Mesenchymal stem cell (in vitro differentiated cells and primary cell): ENCODE results near the gene ZNF217.
"Not testable (repeated sequence)": the region's sequence is repeated elsewhere in the genome, so short reads cannot be mapped to it uniquely, and the experiment has no call there.

Experiments
- DNase-seq: peaks from one replicate; pipeline ENCODE4 v3.0.0-alpha.2; 2013
- H2AFZ ChIP-seq: one replicate; pipeline ENCODE4 v1.6.1; 2013; ENCODE audit warnings: low read depth, mild to moderate bottlenecking, control low read depth, inconsistent platforms, low read length, moderate library complexity
- H2AK5ac ChIP-seq: 2 replicates; pipeline ENCODE4 v1.6.1; 2013; ENCODE audit warnings: low read length, moderate library complexity, mild to moderate bottlenecking, inconsistent platforms; ENCODE audit not compliant: severe bottlenecking
- H2BK120ac ChIP-seq: one replicate; pipeline ENCODE4 v1.6.1; 2013; ENCODE audit warnings: low read depth, mild to moderate bottlenecking, inconsistent platforms, low read length, moderate library complexity
- H2BK12ac ChIP-seq, 2 experiments: one replicate each; pipeline ENCODE4 v1.6.1; 2013; ENCODE audit warnings: inconsistent platforms in 2 of 2, low read length in 2 of 2, mild to moderate bottlenecking in 2 of 2, moderate library complexity in 2 of 2, control low read depth in 1 of 2
- H2BK15ac ChIP-seq: one replicate; pipeline ENCODE4 v1.6.1; 2013; ENCODE audit warnings: mild to moderate bottlenecking, low read depth, inconsistent platforms; ENCODE audit not compliant: poor library complexity, severe bottlenecking
- H2BK5ac ChIP-seq: 2 replicates; pipeline ENCODE4 v1.6.1; 2013; ENCODE audit warnings: low read depth, mild to moderate bottlenecking, low read length, control low read depth, inconsistent platforms; ENCODE audit not compliant: poor library complexity, severe bottlenecking
- H3K14ac ChIP-seq, 2 experiments: one replicate each; pipeline ENCODE4 v1.6.1; 2013; ENCODE audit warnings: inconsistent platforms in 2 of 2, low read length in 2 of 2, control low read depth in 1 of 2, mild to moderate bottlenecking in 1 of 2, moderate library complexity in 1 of 2
- H3K18ac ChIP-seq, 2 experiments: one replicate each; pipeline ENCODE4 v1.6.1; 2013; ENCODE audit warnings: inconsistent platforms in 2 of 2, low read length in 2 of 2, control low read depth in 1 of 2, low read depth in 1 of 2, mild to moderate bottlenecking in 1 of 2
- H3K23ac ChIP-seq, 2 experiments: one replicate each; pipeline ENCODE4 v1.6.1; 2013; ENCODE audit warnings: inconsistent platforms in 2 of 2, low read length in 2 of 2, mild to moderate bottlenecking in 2 of 2, moderate library complexity in 2 of 2, control low read depth in 1 of 2
- H3K27ac ChIP-seq: 2 replicates; pipeline ENCODE4 v1.5.1; 2013; ENCODE audit warnings: mild to moderate bottlenecking, moderate library complexity, low read length, control low read depth, inconsistent platforms; ENCODE audit not compliant: poor library complexity, severe bottlenecking
- H3K27me3 ChIP-seq, 2 experiments: 2 replicates each; pipeline versions ENCODE4 v1.6.1 to v1.7.0; 2013; ENCODE audit warnings: low read length in 2 of 2, mild to moderate bottlenecking in 2 of 2, moderate library complexity in 2 of 2, control low read depth in 1 of 2, inconsistent platforms in 1 of 2; ENCODE audit not compliant: control insufficient read depth in 1 of 2, insufficient read depth in 1 of 2
- H3K36me3 ChIP-seq, 2 experiments: 2 replicates each; pipeline versions ENCODE4 v1.6.1 to v1.7.0; 2013; ENCODE audit warnings: low read length in 2 of 2, control low read depth in 1 of 2, inconsistent platforms in 1 of 2, low read depth in 1 of 2, mild to moderate bottlenecking in 1 of 2; ENCODE audit not compliant: insufficient read depth in 2 of 2, control insufficient read depth in 1 of 2
- H3K4ac ChIP-seq, 2 experiments: one replicate each; pipeline ENCODE4 v1.6.1; 2013; ENCODE audit warnings: inconsistent platforms in 2 of 2, low read length in 2 of 2, mild to moderate bottlenecking in 2 of 2, moderate library complexity in 2 of 2, control low read depth in 1 of 2, low read depth in 1 of 2
- H3K4me1 ChIP-seq: 2 replicates; pipeline ENCODE4 v1.6.1; 2013; ENCODE audit warnings: low read depth, low read length, control low read depth; ENCODE audit not compliant: control insufficient read depth, insufficient read depth
- H3K4me2 ChIP-seq: 2 replicates; pipeline ENCODE4 v1.6.1; 2013; ENCODE audit warnings: low read length, mild to moderate bottlenecking, inconsistent platforms; ENCODE audit not compliant: poor library complexity, severe bottlenecking
- H3K4me3 ChIP-seq, 2 experiments: 2 replicates each; pipeline versions ENCODE4 v1.5.1 to v1.7.0; 2013; ENCODE audit warnings: low read length in 2 of 2, mild to moderate bottlenecking in 2 of 2, control low read depth in 1 of 2, low read depth in 1 of 2; ENCODE audit not compliant: insufficient read depth in 1 of 2
- H3K79me1 ChIP-seq: replicated peaks from 2 replicates; pipeline ENCODE4 v1.6.1; 2013; ENCODE audit warnings: mild to moderate bottlenecking, control low read depth, low read length, inconsistent platforms; ENCODE audit not compliant: poor library complexity, severe bottlenecking
- H3K9ac ChIP-seq: 2 replicates; pipeline ENCODE4 v1.7.0; 2013; ENCODE audit warnings: mild to moderate bottlenecking, low read length, moderate library complexity
- H3K9me3 ChIP-seq: 2 replicates; pipeline ENCODE4 v1.7.0; 2013; ENCODE audit warnings: mild to moderate bottlenecking, low read length; ENCODE audit not compliant: control insufficient read depth
- H4K8ac ChIP-seq: one replicate; pipeline ENCODE4 v1.6.1; 2013; ENCODE audit warnings: inconsistent platforms, mild to moderate bottlenecking, low read length, moderate library complexity
- H4K91ac ChIP-seq: one replicate; pipeline ENCODE4 v1.6.1; 2013; ENCODE audit warnings: mild to moderate bottlenecking, low read length, inconsistent platforms
- WGBS: methylation state at CpG from one replicate; pipeline ENCODE4 v1.1.7; 2013; ENCODE audit warnings: mixed read lengths; 5-methylcytosine and 5-hydroxymethylcytosine counted together

ZNF217 gene

GRCh38 chr20:53635221-53635620 is 41.6 kb upstream of the ZNF217 start:
- H2BK5ac ChIP-seq, result no peak overlapping the region
- H3K18ac ChIP-seq, result no peak overlapping the region
- H3K36me3 ChIP-seq, result no peaks in the 10 kb centered on the region
- no peak overlapping the region for H2AFZ ChIP-seq
- H3K4ac ChIP-seq, result no peak overlapping the region
- H2BK12ac ChIP-seq, result no peak overlapping the region
- H3K4me1 ChIP-seq, result no peaks in the 10 kb centered on the region
- no peaks in the 10 kb centered on the region for H3K27me3 ChIP-seq
- no peak for DNase-seq
- no peaks in the 10 kb centered on the region for H3K79me1 ChIP-seq
- no peak overlapping the region for H3K27ac ChIP-seq
- no peak overlapping the region for H2AK5ac ChIP-seq
- 90% methylated on average over 5 of the region's 5 CpGs for WGBS
- no peak overlapping the region for H3K9ac ChIP-seq
- no peak overlapping the region for H3K4me3 ChIP-seq
- H2BK15ac ChIP-seq, result no peak overlapping the region
- no peak overlapping the region for H2BK120ac ChIP-seq
- H3K4me2 ChIP-seq, result no peak overlapping the region
- no peak overlapping the region for H4K8ac ChIP-seq
- H3K23ac ChIP-seq, result no peak overlapping the region
- H3K9me3 ChIP-seq, result no peaks in the 10 kb centered on the region
- no peak overlapping the region for H4K91ac ChIP-seq
- no peak overlapping the region for H3K14ac ChIP-seq

- Histone ChIP-seq H3K4me2 (no peak overlapping the region), H4K91ac (no peak overlapping the region), H2BK5ac (no peak overlapping the region), H3K4me3 (no peak overlapping the region), H3K4ac (no peak overlapping the region), H3K27me3 (no peaks in the 10 kb centered on the region), H3K9ac (no peak overlapping the region), H3K14ac (no peak overlapping the region), H3K4me1 (no peaks in the 10 kb centered on the region), H3K27ac (no peak overlapping the region), H3K9me3 (no peaks in the 10 kb centered on the region), H2AK5ac (no peak overlapping the region), H2BK12ac (no peak overlapping the region), H3K23ac (no peak overlapping the region), H3K36me3 (no peaks in the 10 kb centered on the region), H4K8ac (no peak overlapping the region), H2BK15ac (no peak overlapping the region), H3K79me1 (no peaks in the 10 kb centered on the region), H2AFZ (no peak overlapping the region), H2BK120ac (no peak overlapping the region), H3K18ac (no peak overlapping the region)
- 96% methylated on average over 12 of the region's 12 CpGs for WGBS
- DNase-seq, result no peak
Measured at GRCh38 chr20:53631909-53632662, 38.4 kb upstream of the ZNF217 start.

GRCh38 chr20:53629436-53629835 is 35.8 kb upstream of the ZNF217 start:
- H4K91ac ChIP-seq, result no peak overlapping the region
- no peak overlapping the region for H2BK5ac ChIP-seq
- H3K4me2 ChIP-seq, result no peak overlapping the region
- no peak for DNase-seq
- no peaks in the 10 kb centered on the region for H3K9me3 ChIP-seq
- no peak overlapping the region for H3K4ac ChIP-seq
- no peaks in the 10 kb centered on the region for H3K4me1 ChIP-seq
- no peak overlapping the region for H4K8ac ChIP-seq
- H3K27me3 ChIP-seq, result no peaks in the 10 kb centered on the region
- no peak overlapping the region for H3K4me3 ChIP-seq
- H3K18ac ChIP-seq, result no peak overlapping the region
- H3K14ac ChIP-seq, result no peak overlapping the region
- no peak overlapping the region for H2BK12ac ChIP-seq
- 100% methylated on average over 1 of the region's 5 CpGs for WGBS
- no peak overlapping the region for H2AFZ ChIP-seq
- no peaks in the 10 kb centered on the region for H3K36me3 ChIP-seq
- no peak overlapping the region for H2BK15ac ChIP-seq
- H2AK5ac ChIP-seq, result no peak overlapping the region
- no peak overlapping the region for H2BK120ac ChIP-seq
- no peaks in the 10 kb centered on the region for H3K79me1 ChIP-seq
- H3K27ac ChIP-seq, result no peak overlapping the region
- H3K9ac ChIP-seq, result no peak overlapping the region
- no peak overlapping the region for H3K23ac ChIP-seq

- 95% methylated on average over 6 of the region's 6 CpGs for WGBS
- not testable (repeated sequence) for DNase-seq, H2BK15ac ChIP-seq
Measured at GRCh38 chr20:53628758-53629157, 35.1 kb upstream of the ZNF217 start.

More at GRCh38 chr20:53628758-53629157, 35.1 kb upstream of the ZNF217 start:
- H3K36me3 ChIP-seq, H3K4me1 ChIP-seq, H3K79me1 ChIP-seq, H2BK5ac ChIP-seq, H3K4me3 ChIP-seq, H3K4me2 ChIP-seq, H2BK120ac ChIP-seq, H3K9me3 ChIP-seq, H3K27ac ChIP-seq, H4K91ac ChIP-seq, H3K18ac ChIP-seq, H3K9ac ChIP-seq, H3K14ac ChIP-seq, H2BK12ac ChIP-seq, H3K23ac ChIP-seq, H2AK5ac ChIP-seq, H2AFZ ChIP-seq, H4K8ac ChIP-seq, H3K4ac ChIP-seq, H3K27me3 ChIP-seq: not testable (repeated sequence)
